Measurements from ENCODE around the gene GXYLT1.

- peak; percentile 70 for TF ChIP-seq CTCF (IDR thresholded peaks at IDR 0.05; ENCODE audit: poor library complexity, severe bottlenecking)
- no peak for TF ChIP-seq EZH2 (IDR thresholded peaks at IDR 0.05; ENCODE audit: borderline replicate concordance, insufficient read depth, low read length, poor library complexity, severe bottlenecking)
- no peak for TF ChIP-seq MXI1 (conservative IDR thresholded peaks at IDR 0.05; ENCODE audit: poor library complexity, severe bottlenecking)
- no peak for TF ChIP-seq POLR2AphosphoS5 (IDR thresholded peaks at IDR 0.05)
Measured at GRCh38 chr12:42104087-42104486, 40.6 kb downstream of the GXYLT1 start.
